ENCODE data around the gene CCDC171. TPM values are rescaled to one million over a fixed set of nuclear protein-coding genes. Genes with fewer than 3 reads are reported as not detected.

The CCDC171 gene
- total and polyA plus RNA-seq, 2 experiments from 2014 or later = 0.73 to 2.9 TPM

DNA sequence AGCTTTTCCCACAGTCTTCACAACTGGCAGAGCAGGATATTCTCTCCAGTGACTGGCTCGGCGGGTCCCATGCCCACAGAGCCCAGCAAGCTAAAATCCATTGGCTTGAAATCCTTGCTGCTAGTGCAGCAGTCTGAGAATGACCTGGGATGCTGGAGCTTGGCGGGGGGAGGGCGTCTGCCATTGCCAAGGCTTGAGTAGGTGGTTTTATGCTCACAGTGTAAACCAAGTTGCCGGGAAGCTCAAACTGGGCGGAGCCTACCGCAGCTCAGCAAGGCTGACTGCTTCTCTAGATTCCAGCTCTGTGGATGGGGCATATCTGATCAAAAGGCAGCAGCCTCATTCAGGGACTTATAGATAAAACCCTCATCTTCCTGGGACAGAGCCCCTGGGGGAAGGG is 194.1 kb downstream of the CCDC171 start:
- Histone ChIP-seq H3K27ac (no peak overlapping the region), H3K9me2 (replicated peaks; ENCODE audit: insufficient read depth) (no peaks in the 10 kb centered on the region), H3K4me2 (no peak overlapping the region), H3K27me3 (no peaks in the 10 kb centered on the region), H3K9me3 (ENCODE audit: low read depth) (no peaks in the 10 kb centered on the region), H3K36me3 (replicated peaks; ENCODE audit: insufficient read depth, low read depth) (no peaks in the 10 kb centered on the region), H3K4me3 (no peak overlapping the region), H2AFZ (no peak overlapping the region), H3K79me2 (no peaks in the 10 kb centered on the region), H3K4me1 (ENCODE audit: insufficient read depth) (no peaks in the 10 kb centered on the region), H4K20me1 (ENCODE audit: insufficient read depth, poor library complexity, severe bottlenecking) (no peaks in the 10 kb centered on the region)
- 69% methylated on average over 7 of the region's 7 CpGs for whole genome bisulfite sequencing (ENCODE audit: low lambda C conversion rate, missing lambda C conversion rate)
- TF ChIP-seq, protein P1, sequence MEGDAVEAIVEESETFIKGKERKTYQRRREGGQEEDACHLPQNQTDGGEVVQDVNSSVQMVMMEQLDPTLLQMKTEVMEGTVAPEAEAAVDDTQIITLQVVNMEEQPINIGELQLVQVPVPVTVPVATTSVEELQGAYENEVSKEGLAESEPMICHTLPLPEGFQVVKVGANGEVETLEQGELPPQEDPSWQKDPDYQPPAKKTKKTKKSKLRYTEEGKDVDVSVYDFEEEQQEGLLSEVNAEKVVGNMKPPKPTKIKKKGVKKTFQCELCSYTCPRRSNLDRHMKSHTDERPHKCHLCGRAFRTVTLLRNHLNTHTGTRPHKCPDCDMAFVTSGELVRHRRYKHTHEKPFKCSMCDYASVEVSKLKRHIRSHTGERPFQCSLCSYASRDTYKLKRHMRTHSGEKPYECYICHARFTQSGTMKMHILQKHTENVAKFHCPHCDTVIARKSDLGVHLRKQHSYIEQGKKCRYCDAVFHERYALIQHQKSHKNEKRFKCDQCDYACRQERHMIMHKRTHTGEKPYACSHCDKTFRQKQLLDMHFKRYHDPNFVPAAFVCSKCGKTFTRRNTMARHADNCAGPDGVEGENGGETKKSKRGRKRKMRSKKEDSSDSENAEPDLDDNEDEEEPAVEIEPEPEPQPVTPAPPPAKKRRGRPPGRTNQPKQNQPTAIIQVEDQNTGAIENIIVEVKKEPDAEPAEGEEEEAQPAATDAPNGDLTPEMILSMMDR (IDR thresholded peaks at IDR 0.05; ENCODE audit: poor library complexity) = no peak
- TF ChIP-seq EZH2 (IDR thresholded peaks at IDR 0.05; ENCODE audit: borderline replicate concordance) = no peak
- DNase-seq (ENCODE audit: low spot score) = no peak

DNA sequence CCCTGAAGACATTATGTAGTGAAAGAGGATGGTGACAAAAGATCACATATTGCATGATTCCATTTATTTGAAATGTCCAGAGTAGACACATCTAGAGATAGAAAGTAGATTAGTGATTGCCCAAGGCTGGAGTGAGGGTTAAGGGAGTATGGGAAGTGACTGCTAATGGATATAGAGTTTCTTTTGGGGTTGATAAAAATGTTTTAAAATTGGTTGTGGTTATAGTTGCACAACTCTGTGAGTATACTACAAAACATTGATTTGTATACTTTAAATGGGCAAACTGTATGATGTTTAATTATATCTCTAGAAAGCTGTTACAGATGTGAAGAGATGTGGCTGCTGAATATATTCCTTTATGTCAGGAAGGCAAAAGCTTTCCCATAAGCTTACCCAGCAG is 202.8 kb downstream of the CCDC171 start:
- Histone ChIP-seq H3K9me2 (replicated peaks; ENCODE audit: insufficient read depth) (no peaks in the 10 kb centered on the region), H3K27ac (no peak overlapping the region), H3K79me2 (no peaks in the 10 kb centered on the region), H4K20me1 (ENCODE audit: insufficient read depth, poor library complexity, severe bottlenecking) (no peaks in the 10 kb centered on the region), H3K4me2 (no peak overlapping the region), H3K27me3 (no peaks in the 10 kb centered on the region), H3K4me1 (ENCODE audit: insufficient read depth) (no peaks in the 10 kb centered on the region), H3K4me3 (no peak overlapping the region), H3K9me3 (ENCODE audit: low read depth) (no peaks in the 10 kb centered on the region), H2AFZ (no peak overlapping the region), H3K36me3 (replicated peaks; ENCODE audit: insufficient read depth, low read depth) (no peaks in the 10 kb centered on the region)
- no peak for DNase-seq (ENCODE audit: low spot score)
- TF ChIP-seq, protein P1 (IDR thresholded peaks at IDR 0.05; ENCODE audit: poor library complexity) = no peak
- TF ChIP-seq EZH2 (IDR thresholded peaks at IDR 0.05; ENCODE audit: borderline replicate concordance) = no peak

DNA sequence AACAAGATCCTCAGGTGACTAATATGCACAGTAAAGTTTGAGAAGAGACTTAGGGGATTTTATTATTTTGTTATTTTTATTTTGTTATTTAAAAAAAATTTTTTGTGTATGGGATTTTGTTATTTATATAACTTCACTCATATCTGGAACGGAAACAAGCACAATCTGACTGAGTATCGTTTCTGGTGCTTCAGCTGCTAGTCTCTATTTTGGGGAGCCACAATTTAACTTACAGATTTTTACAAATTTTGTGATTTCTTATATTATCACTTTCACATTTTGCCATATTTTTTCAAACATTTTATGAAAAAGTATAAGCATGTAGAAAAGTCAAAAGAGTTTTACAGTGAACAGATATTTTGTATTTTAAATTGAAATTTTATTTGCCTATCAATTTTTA is 208.7 kb downstream of the CCDC171 start:
- H3K27me3 ChIP-seq = no peaks in the 10 kb centered on the region
- no peak overlapping the region for H3K4me2 ChIP-seq
- TF ChIP-seq EZH2 (IDR thresholded peaks at IDR 0.05; ENCODE audit: borderline replicate concordance) (no peak), EZH2phosphoT487 (IDR thresholded peaks at IDR 0.05; ENCODE audit: low read depth, severe bottlenecking, unreplicated experiment) (no peak)
- TF ChIP-seq, protein P1 (IDR thresholded peaks at IDR 0.05; ENCODE audit: poor library complexity) = no peak
- no peak overlapping the region for H3K4me3 ChIP-seq
- H2AFZ ChIP-seq = no peak overlapping the region
- no peaks in the 10 kb centered on the region for H3K4me1 ChIP-seq (ENCODE audit: insufficient read depth)
- DNase-seq (ENCODE audit: low spot score) = no peak
- H3K36me3 ChIP-seq (replicated peaks; ENCODE audit: insufficient read depth, low read depth) = no peaks in the 10 kb centered on the region
- WGBS (ENCODE audit: low lambda C conversion rate, missing lambda C conversion rate) = 94% methylated on average over 2 of the region's 2 CpGs
- H4K20me1 ChIP-seq (ENCODE audit: insufficient read depth, poor library complexity, severe bottlenecking) = no peaks in the 10 kb centered on the region
- H3K27ac ChIP-seq = no peak overlapping the region
- H3K9me3 ChIP-seq (ENCODE audit: low read depth) = no peaks in the 10 kb centered on the region
- H3K79me2 ChIP-seq = no peaks in the 10 kb centered on the region
- H3K9me2 ChIP-seq (replicated peaks; ENCODE audit: insufficient read depth) = no peaks in the 10 kb centered on the region

DNA sequence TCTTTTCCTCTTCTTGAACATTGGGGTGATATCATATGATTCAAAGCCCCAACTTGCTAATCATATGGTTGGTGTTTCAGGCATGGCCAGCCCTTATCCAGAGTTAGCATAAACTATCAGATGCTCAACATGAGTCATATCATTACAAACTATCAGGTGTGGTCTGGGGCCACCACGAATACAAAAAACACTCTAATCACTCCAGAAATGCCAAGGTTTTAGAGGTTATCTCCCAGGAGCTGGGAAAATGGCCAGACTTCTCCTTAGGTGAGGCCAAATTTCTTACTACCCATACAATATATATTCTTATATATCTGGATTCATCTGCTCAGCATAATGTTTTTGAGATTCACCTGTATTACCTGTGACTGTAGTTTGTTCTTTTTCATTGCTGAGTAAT is 210.5 kb downstream of the CCDC171 start:
- H3K36me3 ChIP-seq (replicated peaks; ENCODE audit: insufficient read depth, low read depth) = no peaks in the 10 kb centered on the region
- H3K9me2 ChIP-seq (replicated peaks; ENCODE audit: insufficient read depth) = no peaks in the 10 kb centered on the region
- H3K9me3 ChIP-seq (ENCODE audit: low read depth) = no peaks in the 10 kb centered on the region
- TF ChIP-seq EZH2phosphoT487 (IDR thresholded peaks at IDR 0.05; ENCODE audit: low read depth, severe bottlenecking, unreplicated experiment) = no peak
- TF ChIP-seq, protein P1 (IDR thresholded peaks at IDR 0.05; ENCODE audit: poor library complexity) = no peak
- no peak for TF ChIP-seq EZH2 (IDR thresholded peaks at IDR 0.05; ENCODE audit: borderline replicate concordance)
- H2AFZ ChIP-seq = no peak overlapping the region
- no peaks in the 10 kb centered on the region for H3K4me1 ChIP-seq (ENCODE audit: insufficient read depth)
- DNase-seq (ENCODE audit: low spot score) = no peak
- H3K27ac ChIP-seq = no peak overlapping the region
- no peak overlapping the region for H3K4me3 ChIP-seq
- no peaks in the 10 kb centered on the region for H3K79me2 ChIP-seq
- WGBS (ENCODE audit: low lambda C conversion rate, missing lambda C conversion rate) = 82% methylated on average over 1 of the region's 1 CpG
- H3K4me2 ChIP-seq = no peak overlapping the region
- H3K27me3 ChIP-seq = no peaks in the 10 kb centered on the region
- no peaks in the 10 kb centered on the region for H4K20me1 ChIP-seq (ENCODE audit: insufficient read depth, poor library complexity, severe bottlenecking)

Measured in hepatocyte (in vitro differentiated cells).